NCI-H2196 (cell line): ENCODE data around the gene SAPCD1.
A peak's percentile ranks its signal among the peaks of the same experiment; 100 is the strongest.

ENCODE experiments used
- DNase-seq: peaks from one replicate; lab custom pipeline; 2025; ENCODE audit not compliant: unreplicated experiment; lab: John Stamatoyannopoulos, UW

SAPCD1 gene

GRCh38 chr6:31729515-31729978 is 32.9 kb upstream of the SAPCD1 start:
- DNase-seq, result peak; percentile 84

GRCh38 chr6:31729979-31730630 is 32.4 kb upstream of the SAPCD1 start:
- DNase-seq, result peak; percentile 76

DNA sequence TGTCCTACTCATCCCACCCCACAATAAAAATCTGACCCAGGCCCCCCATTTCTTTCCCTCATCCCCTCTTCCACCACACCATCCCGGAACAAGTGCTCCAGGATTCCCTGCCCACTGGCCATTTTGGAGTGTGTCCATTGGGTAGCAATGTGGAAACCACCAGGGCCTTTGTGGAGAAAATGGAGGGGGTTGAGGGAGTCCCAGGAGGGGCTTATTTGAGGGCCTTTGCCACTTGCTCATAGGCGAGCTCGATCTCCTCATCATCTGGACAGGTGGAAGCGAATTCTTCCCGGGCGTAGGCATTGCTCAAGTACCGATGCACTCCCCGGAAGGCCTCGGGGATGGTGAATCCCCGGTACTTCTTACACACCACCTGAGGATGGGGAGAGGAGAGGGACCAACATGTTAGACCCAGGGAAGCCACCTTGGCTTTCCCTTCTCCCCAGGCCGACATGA is 31.8 kb upstream of the SAPCD1 start:
- no peak for DNase-seq

DNA sequence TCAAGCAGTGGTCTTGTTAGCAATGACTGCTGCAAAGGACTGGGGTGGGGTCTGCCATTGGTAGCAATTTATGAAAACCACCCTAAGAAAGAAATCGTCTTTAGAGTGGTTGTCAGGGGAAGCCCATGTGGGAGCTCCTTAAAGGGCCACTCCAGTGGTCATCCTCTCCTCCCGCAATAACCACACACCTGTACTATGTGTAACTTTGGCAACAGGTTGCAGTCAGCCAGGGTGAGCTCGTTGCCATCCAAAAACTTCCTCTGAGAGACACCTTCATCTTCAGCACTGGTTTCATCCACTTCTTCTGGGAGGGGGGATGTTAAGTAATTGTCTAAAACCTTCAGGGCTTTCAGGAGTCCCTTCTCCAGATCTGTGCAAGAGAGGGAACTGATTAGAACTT is 30.4 kb upstream of the SAPCD1 start:
- DNase-seq, result no peak

DNA sequence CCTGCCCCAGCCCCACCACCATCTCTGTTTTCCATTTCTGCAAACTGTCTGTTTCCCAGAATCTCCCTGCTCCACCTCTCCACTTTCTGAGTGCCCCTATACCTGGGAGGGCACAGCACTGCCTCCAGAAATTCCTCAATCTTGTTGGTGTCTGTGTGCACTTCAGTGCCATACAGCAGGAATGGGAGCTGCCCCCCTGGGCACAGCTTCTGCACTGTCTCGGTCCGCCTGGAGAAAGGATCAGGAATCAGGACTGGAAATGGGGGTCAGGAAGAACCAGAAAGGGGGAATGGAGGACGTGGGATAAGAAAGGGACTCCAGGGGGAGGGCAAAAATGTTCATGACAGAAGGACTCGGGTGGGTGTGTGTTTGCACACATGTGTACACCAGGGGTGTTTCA is 28.7 kb upstream of the SAPCD1 start:
- DNase-seq, result no peak

DNA sequence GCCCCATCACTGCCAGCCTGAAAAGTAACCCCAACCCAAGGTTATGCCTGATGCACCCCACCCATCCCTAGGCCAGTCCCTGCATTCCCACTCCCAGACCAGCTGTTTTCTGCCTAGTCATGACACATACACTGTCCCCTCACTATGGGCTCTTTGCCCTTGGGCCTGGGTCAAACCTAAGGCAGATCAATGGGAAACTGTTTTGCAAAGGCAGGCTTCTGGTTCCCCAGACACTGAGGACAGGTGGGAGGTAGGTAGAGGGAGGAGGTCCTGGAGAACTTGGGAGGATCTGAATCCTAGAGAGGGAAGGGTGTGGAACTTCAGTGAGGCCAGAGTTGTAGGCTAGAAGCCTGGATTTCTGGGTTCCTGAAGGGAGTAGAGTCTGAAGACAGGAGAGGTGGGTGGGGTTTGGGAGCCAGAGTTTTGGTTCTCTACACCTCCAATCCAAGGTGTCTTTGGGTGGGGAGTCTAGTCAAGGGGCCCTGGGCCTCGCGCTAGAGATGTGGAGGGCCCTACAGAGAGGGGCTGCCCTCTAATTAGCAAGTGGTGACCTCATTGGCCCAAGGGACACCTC is 28.1 kb upstream of the SAPCD1 start:
- DNase-seq, result no peak

DNA sequence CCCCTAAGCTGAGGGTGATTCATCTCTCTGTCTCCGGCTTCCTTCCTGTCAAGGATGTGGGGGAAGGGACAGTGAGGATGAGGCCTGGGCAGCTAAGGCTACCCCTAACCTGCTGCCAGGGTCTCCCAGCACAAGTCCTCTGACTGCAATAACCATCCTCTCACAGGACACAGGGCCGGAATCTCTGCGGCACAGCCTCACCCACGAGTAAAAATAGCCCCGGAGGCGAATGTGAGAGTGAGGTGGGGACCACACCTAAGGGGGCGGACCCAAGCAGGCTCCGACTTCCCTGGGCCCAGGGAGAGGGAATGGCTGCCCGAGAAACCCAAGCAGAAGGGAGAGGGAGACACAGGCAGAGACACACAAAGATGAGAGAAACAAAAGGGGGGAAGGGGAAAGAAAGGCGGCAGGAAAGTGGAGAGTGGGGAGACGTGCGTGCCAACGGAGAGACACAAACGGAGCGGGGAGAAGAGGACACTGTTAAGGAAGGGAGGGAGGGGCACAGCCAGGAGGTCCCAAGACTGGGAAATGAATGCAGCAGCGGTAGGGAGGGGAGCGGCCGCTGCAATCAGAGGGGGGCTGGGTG is 27.5 kb upstream of the SAPCD1 start:
- peak; percentile 31 for DNase-seq

DNA sequence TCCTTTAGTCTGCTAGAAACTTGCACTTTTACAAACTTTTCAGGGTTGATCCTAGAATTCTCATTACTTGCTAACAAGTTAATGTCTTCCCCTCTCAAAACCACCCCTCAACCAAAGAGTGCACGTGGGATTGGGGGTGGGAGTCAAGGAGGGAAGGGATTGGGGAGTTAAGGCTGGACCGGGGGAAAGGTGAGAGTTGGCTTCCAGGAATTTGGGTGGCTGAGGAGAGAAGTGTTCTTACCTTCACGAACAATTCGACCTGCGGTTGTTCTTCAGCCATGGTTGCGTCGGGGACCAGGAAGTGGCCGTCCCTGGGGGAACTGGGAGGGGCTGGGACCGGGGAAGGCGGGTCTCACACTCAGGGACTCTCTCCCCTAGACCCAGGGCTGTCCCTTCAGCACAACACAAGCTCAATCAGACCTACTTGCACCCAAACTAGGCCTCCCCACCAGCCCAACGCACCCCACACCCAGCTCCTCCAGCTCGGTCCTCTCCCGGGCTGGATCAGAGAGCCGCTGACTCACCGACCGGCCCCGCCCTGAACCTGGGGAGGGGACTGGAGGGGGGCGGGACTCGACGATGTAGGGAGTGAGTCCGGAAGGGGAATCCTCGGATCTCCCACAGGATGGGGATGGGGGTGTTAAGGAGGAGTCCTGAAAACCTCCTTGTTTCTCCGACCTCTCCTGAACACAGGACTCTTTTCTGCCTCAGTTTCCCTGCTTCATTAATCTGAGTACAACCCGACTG is 26.3 kb upstream of the SAPCD1 start, which contains the start of gene CLIC1:
TSS of gene CLIC1 (minus strand) at position 510 of the 747 bp plus-strand sequence. CDS start at position 280, 230 bp downstream.
- DNase-seq, result peak; percentile 73

DNA sequence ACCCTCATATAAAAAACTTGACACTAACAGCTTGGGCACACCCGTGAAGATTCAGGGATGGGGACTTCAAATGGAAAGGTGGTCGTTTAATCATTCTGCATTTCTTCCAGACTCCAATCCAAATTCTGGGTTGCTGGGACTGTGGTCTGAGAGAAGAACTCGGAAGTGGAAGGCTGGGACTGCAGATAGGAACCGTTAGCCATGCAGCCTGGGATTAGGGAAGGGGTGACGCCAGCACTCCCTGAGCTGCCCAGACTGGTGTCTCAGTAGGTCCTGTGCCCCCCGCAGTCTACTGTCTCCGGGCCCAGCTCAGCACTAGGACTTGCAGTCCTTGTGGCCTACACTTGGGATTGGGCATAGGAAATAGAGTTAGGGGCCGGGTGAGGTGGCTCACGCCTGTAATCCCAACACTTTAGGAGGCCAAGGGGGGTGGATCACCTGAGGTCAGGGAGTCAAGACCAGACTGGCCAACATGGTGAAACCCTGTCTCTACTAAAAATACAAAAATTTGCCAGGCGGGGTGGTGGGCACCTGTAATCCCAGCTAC is 25.6 kb upstream of the SAPCD1 start:
- DNase-seq, result no peak

- peak; percentile 16 for DNase-seq
Measured at GRCh38 chr6:31737315-31737990, 25.0 kb upstream of the SAPCD1 start.

GRCh38 chr6:31737991-31738979 is 24.2 kb upstream of the SAPCD1 start:
- peak; percentile 89 for DNase-seq

- DNase-seq, result peak; percentile 99
Measured at GRCh38 chr6:31739639-31740396, 22.6 kb upstream of the SAPCD1 start, which contains the start of gene MSH5. MSH5 (plus strand) TSS chr6:31740005; CDS start chr6:31740467, 462 bp downstream.

DNA sequence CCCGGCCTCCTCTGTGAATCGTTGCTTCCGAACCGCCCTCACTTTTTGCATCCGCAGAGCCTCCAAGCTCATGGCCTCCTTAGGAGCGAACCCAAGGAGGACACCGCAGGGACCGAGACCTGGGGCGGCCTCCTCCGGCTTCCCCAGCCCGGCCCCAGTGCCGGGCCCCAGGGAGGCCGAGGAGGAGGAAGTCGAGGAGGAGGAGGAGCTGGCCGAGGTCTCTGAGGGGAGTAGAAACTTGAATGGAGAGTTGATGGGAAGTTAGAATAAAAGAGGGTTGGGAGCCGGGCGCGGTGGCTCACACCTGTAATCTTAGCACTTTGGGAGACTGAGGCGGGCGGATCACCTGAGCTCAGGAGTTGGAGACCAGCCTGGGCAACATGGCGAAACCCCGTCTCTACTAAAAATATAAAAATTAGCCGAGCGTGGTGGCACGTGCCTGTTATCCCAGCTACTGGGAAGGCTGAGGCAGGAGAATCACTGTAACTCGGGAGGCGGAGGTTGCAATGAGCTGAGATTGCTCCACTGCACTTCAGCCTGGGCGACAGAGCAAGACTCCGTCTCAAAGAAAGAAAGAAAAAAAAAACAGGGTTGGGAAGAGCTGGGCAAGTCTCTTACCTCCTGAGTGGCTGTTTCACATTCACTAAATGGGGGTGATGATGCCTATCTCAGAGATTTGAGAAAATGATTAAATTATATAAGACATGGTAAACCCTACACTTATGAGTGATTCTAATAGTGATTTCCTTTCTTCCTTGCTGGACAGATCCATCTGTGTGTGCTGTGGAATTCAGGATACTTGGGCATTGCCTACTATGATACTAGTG is 21.8 kb upstream of the SAPCD1 start:
- peak; percentile 50 for DNase-seq

- no peak for DNase-seq
Measured at GRCh38 chr6:31741815-31742214, 20.6 kb upstream of the SAPCD1 start.

DNA sequence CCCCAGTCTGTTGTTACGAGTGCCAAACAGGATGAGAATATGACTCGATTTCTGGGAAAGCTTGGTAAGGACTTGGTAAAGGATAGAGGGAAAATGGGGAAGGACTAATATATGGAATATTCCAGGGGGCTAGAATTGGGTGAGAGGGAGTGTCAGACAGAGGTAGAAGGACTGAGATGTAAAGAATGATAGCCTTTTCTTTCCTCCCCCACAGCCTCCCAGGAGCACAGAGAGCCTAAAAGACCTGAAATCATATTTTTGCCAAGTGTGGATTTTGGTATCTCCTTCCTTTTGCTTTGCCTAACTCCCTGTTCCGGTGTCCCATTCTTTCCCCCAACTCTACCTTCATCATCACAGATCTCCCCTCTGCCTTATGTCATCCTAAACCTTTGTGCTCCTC is 19.6 kb upstream of the SAPCD1 start:
- DNase-seq, result no peak

DNA sequence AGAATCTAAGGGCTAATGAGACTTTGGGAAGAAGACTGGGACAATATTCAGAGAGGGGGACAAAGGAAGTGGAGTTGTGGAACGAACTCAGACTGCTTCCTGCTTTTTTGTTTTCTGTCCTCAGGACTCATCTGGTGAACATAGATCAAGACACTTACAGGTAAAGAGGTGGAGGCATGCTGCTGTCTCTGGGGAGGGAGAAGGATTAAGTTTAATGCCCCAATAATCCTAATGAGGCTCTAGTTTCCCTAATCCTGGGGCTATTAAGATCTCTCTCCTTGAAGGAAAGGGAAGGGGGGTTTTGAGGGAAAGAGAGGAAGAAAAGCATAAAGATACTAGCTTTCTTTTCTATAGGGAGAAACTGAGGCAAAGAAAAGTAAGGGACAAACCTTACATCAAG is 18.0 kb upstream of the SAPCD1 start:
- DNase-seq, result no peak

- peak; percentile 16 for DNase-seq
Measured at GRCh38 chr6:31749301-31750036, 13.0 kb upstream of the SAPCD1 start.
